ENCODE measurements around the gene GLIPR1L1.
A peak's percentile ranks its signal among the peaks of the same experiment; 100 is the strongest.

The GLIPR1L1 gene

GRCh38 chr12:75322464-75322863 is 12.0 kb upstream of the GLIPR1L1 start:
- DNase-seq (ENCODE audit: low read depth) = no peak
- H3K4me3 ChIP-seq (ENCODE audit: low read depth, low read length) = no peak overlapping the region
- TF ChIP-seq CTCF (IDR thresholded peaks at IDR 0.05; ENCODE audit: insufficient read depth, low read depth, low read length, missing control alignments) = no peak

GRCh38 chr12:75323663-75324062 is 10.8 kb upstream of the GLIPR1L1 start:
- DNase-seq (ENCODE audit: low read depth) = no peak
- H3K4me3 ChIP-seq (ENCODE audit: low read depth, low read length) = no peak overlapping the region
- TF ChIP-seq CTCF (IDR thresholded peaks at IDR 0.05; ENCODE audit: insufficient read depth, low read depth, low read length, missing control alignments) = no peak

- no peak for TF ChIP-seq CTCF (IDR thresholded peaks at IDR 0.05; ENCODE audit: insufficient read depth, low read depth, low read length, missing control alignments)
- H3K4me3 ChIP-seq (ENCODE audit: low read depth, low read length) = no peak overlapping the region
- no peak for DNase-seq (ENCODE audit: low read depth)
Observed at GRCh38 chr12:75327642-75328041, 6.8 kb upstream of the GLIPR1L1 start.

- H3K4me3 ChIP-seq (ENCODE audit: low read depth, low read length) = peak within 1 kb of the TSS; percentile 74
- peak; percentile 90 for DNase-seq (ENCODE audit: low read depth)
- no peak for TF ChIP-seq CTCF (IDR thresholded peaks at IDR 0.05; ENCODE audit: insufficient read depth, low read depth, low read length, missing control alignments)
Observed at GRCh38 chr12:75329918-75330826, 4.3 kb upstream of the GLIPR1L1 start, which contains the start of gene CAPS2. Gene CAPS2, minus strand, starts transcription at chr12:75330324. Its CDS starts 3,826 bp downstream, at chr12:75326498.

- DNase-seq (ENCODE audit: low read depth) = no peak
- TF ChIP-seq CTCF (IDR thresholded peaks at IDR 0.05; ENCODE audit: insufficient read depth, low read depth, low read length, missing control alignments) = no peak
Observed at GRCh38 chr12:75337905-75338304, 3.4 kb downstream of the GLIPR1L1 start.

GRCh38 chr12:75341873-75342272 is 7.4 kb downstream of the GLIPR1L1 start:
- no peak for DNase-seq (ENCODE audit: low read depth)
- TF ChIP-seq CTCF (IDR thresholded peaks at IDR 0.05; ENCODE audit: insufficient read depth, low read depth, low read length, missing control alignments) = no peak
- H3K4me3 ChIP-seq (ENCODE audit: low read depth, low read length) = no peak overlapping the region

More at GRCh38 chr12:75337905-75338304, 3.4 kb downstream of the GLIPR1L1 start:
- no peak overlapping the region for H3K4me3 ChIP-seq (ENCODE audit: low read depth, low read length)
